Fibroblast of lung (primary cell): Measurements from ENCODE around the gene SLC22A17. TPM values are rescaled to one million over a fixed set of nuclear protein-coding genes. Genes with fewer than 3 reads are reported as not detected.
A peak's percentile ranks its signal among the peaks of the same experiment; 100 is the strongest.

Experiments
- DNase-seq, 2 donors: peaks; one replicate each; pipeline versions ENCODE4 v3.0.0 to v3.0.0-alpha.2; 2010; ENCODE audit warnings: low read depth in 2 of 2
- H2AFZ ChIP-seq: 2 replicates; pipeline ENCODE4 v1.5.1; 2012; ENCODE audit warnings: low read length, control low read depth, inconsistent platforms
- H3K27ac ChIP-seq: 2 replicates; pipeline ENCODE4 v1.5.1; 2011; ENCODE audit warnings: low read length, control low read depth; ENCODE audit not compliant: insufficient read depth
- H3K27me3 ChIP-seq: 2 replicates; pipeline ENCODE4 v1.5.1; 2011; ENCODE audit warnings: mild to moderate bottlenecking, low read length; ENCODE audit not compliant: control insufficient read depth, insufficient read depth
- H3K36me3 ChIP-seq: 2 replicates; pipeline ENCODE4 v1.5.1; 2011; ENCODE audit warnings: low read length; ENCODE audit not compliant: control insufficient read depth, insufficient read depth
- H3K4me1 ChIP-seq: 2 replicates; pipeline ENCODE4 v1.5.1; 2011; ENCODE audit warnings: low read length; ENCODE audit not compliant: control insufficient read depth, insufficient read depth; ENCODE audit errors: extremely low read depth
- H3K4me2 ChIP-seq: 2 replicates; pipeline ENCODE4 v1.5.1; 2011; ENCODE audit warnings: low read length, control low read depth; ENCODE audit not compliant: insufficient read depth; ENCODE audit errors: extremely low read depth
- H3K4me3 ChIP-seq, 4 experiments: fragments of 200-600 bp in 1 of 4; sonication (generic) in 1 of 4; replicated peaks in 1 of 4; 2 replicates each; pipeline ENCODE4 v1.5.1; 2011 to 2016; ENCODE audit warnings: low read length in 4 of 4, low read depth in 3 of 4, mild to moderate bottlenecking in 3 of 4, control low read depth in 2 of 4, inconsistent platforms in 1 of 4, mixed read lengths in 1 of 4; ENCODE audit not compliant: insufficient read depth in 1 of 4; ENCODE audit errors: control extremely low read depth in 1 of 4
- H3K79me2 ChIP-seq: 2 replicates; pipeline ENCODE4 v1.5.1; 2012; ENCODE audit warnings: mild to moderate bottlenecking, low read length, inconsistent platforms; ENCODE audit not compliant: control insufficient read depth, insufficient read depth
- H3K9ac ChIP-seq: 2 replicates; pipeline ENCODE4 v1.5.1; 2011; ENCODE audit warnings: mild to moderate bottlenecking, low read length, control low read depth; ENCODE audit not compliant: insufficient read depth
- H3K9me3 ChIP-seq: 2 replicates; pipeline ENCODE4 v1.5.1; 2012; ENCODE audit warnings: low read depth, low read length; ENCODE audit not compliant: control insufficient read depth, insufficient read depth
- H4K20me1 ChIP-seq: 2 replicates; pipeline ENCODE4 v1.5.1; 2011; ENCODE audit warnings: low read length; ENCODE audit not compliant: control insufficient read depth, insufficient read depth; ENCODE audit errors: extremely low read depth
- EZH2 ChIP-seq: IDR thresholded peaks from 2 replicates; pipeline ENCODE4 v1.5.1; 2012; ENCODE audit warnings: low read length, control low read depth, mild to moderate bottlenecking; ENCODE audit errors: missing control alignments
- polyA plus RNA-seq, 2 donors: library from polyadenylated mRNA; depleted of rRNA in 1 of 2; stranded (reverse) in 1 of 2; unstranded in 1 of 2; fragments of >200 nt; gene quantifications; 2 replicates each; pipeline ENCODE4 v1.2.1, GENCODE V29; 2011 to 2012; ENCODE audit warnings: missing spikeins in 1 of 2
- total RNA-seq: library from RNA; depleted of rRNA; stranded (reverse); fragments of >200 nt; gene quantifications from 2 replicates; pipeline ENCODE4 v1.2.1, GENCODE V29; 2014
- TF ChIP-seq, protein P1 (sequence below), 2 donors: IDR thresholded peaks in 1 of 2; conservative IDR thresholded peaks in 1 of 2; 1 replicate in 1 of 2; 2 replicates in 1 of 2; pipeline ENCODE4 v1.5.1; 2011 to 2012; ENCODE audit warnings: low read length in 2 of 2, control low read depth in 1 of 2, inconsistent platforms in 1 of 2, low read depth in 1 of 2, mild to moderate bottlenecking in 1 of 2

Gene SLC22A17
- total and polyA plus RNA-seq, 2 donors (not counting 1 experiment from before 2014, with no cell fraction given) = 7.9 to 23.1 TPM

GRCh38 chr14:23354990-23355389, 2.3 kb upstream of the SLC22A17 start:
- no peaks in the 10 kb centered on the region for H3K36me3 ChIP-seq
- no peak overlapping the region for H3K4me3 ChIP-seq
- no peak overlapping the region for H2AFZ ChIP-seq
- H3K4me1 ChIP-seq = no peaks in the 10 kb centered on the region
- H3K79me2 ChIP-seq = no peaks in the 10 kb centered on the region
- peaks cover 2% of the 10 kb centered on the region for H3K27me3 ChIP-seq
- no peak for DNase-seq
- no peaks in the 10 kb centered on the region for H4K20me1 ChIP-seq
- no peak overlapping the region for H3K9ac ChIP-seq
- H3K27ac ChIP-seq = no peak overlapping the region
- H3K9me3 ChIP-seq = no peaks in the 10 kb centered on the region
- TF ChIP-seq, protein P1, sequence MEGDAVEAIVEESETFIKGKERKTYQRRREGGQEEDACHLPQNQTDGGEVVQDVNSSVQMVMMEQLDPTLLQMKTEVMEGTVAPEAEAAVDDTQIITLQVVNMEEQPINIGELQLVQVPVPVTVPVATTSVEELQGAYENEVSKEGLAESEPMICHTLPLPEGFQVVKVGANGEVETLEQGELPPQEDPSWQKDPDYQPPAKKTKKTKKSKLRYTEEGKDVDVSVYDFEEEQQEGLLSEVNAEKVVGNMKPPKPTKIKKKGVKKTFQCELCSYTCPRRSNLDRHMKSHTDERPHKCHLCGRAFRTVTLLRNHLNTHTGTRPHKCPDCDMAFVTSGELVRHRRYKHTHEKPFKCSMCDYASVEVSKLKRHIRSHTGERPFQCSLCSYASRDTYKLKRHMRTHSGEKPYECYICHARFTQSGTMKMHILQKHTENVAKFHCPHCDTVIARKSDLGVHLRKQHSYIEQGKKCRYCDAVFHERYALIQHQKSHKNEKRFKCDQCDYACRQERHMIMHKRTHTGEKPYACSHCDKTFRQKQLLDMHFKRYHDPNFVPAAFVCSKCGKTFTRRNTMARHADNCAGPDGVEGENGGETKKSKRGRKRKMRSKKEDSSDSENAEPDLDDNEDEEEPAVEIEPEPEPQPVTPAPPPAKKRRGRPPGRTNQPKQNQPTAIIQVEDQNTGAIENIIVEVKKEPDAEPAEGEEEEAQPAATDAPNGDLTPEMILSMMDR (conservative IDR thresholded peaks at IDR 0.05 in 1 of 2, IDR thresholded peaks at IDR 0.05 in 1 of 2; ENCODE audit: low read depth in 1 of 2, low read length in 2 of 2) = no peak
- no peak for TF ChIP-seq EZH2
- no peak overlapping the region for H3K4me2 ChIP-seq

DNA sequence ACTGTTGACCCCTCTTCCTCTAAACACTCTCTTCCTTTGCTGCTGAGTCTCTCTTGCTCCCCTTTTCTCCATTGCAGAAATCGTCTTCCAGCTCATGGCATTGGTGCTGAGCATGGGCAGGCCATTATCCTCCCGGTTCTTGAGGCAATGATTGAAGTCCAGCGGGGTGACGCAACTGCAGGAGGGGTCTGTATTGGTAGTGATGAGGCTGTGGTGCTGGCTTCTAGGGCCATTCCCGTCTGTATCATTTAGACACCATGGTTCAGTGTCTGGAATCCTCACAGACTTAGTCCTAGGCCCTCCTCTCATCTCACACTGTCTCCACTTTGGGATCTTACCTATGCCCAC, 720 bp upstream of the SLC22A17 start:
- Histone ChIP-seq H3K9ac (no peak overlapping the region), H3K4me2 (no peak overlapping the region), H3K27me3 (peaks cover 2% of the 10 kb centered on the region), H3K4me3 (no peak overlapping the region), H3K79me2 (no peaks in the 10 kb centered on the region), H2AFZ (no peak overlapping the region), H4K20me1 (no peaks in the 10 kb centered on the region), H3K27ac (no peak overlapping the region), H3K4me1 (no peaks in the 10 kb centered on the region), H3K36me3 (no peaks in the 10 kb centered on the region), H3K9me3 (no peaks in the 10 kb centered on the region)
- no peak for TF ChIP-seq EZH2
- TF ChIP-seq, protein P1 (conservative IDR thresholded peaks at IDR 0.05 in 1 of 2, IDR thresholded peaks at IDR 0.05 in 1 of 2; ENCODE audit: low read depth in 1 of 2, low read length in 2 of 2) = no peak
- DNase-seq = no peak

GRCh38 chr14:23351681-23352505, 794 bp downstream of the SLC22A17 start:
- Histone ChIP-seq H3K27me3 (peaks cover 2% of the 10 kb centered on the region), H3K4me1 (no peaks in the 10 kb centered on the region), H3K9ac (peak overlapping the region; percentile 41), H3K9me3 (no peaks in the 10 kb centered on the region), H2AFZ (peak overlapping the region; percentile 60), H3K79me2 (no peaks in the 10 kb centered on the region), H3K36me3 (no peaks in the 10 kb centered on the region), H3K4me2 (peak overlapping the region; percentile 75), H4K20me1 (no peaks in the 10 kb centered on the region), H3K4me3 (peak overlapping the region; percentile 48 to 74 (median 58)), H3K27ac (no peak overlapping the region)
- TF ChIP-seq, protein P1 (conservative IDR thresholded peaks at IDR 0.05 in 1 of 2, IDR thresholded peaks at IDR 0.05 in 1 of 2; ENCODE audit: low read depth in 1 of 2, low read length in 2 of 2) = no peak
- TF ChIP-seq EZH2 = peak; percentile 19
- peak in 1 of 2 donors; percentile 12 for DNase-seq
